ENCODE data around the gene OPA3.

OPA3 gene

GRCh38 chr19:45593520-45593919 is 8.9 kb upstream of the OPA3 start:
- H3K9me3 ChIP-seq (ENCODE audit: control insufficient read depth, insufficient read depth, low read length), result no peaks in the 10 kb centered on the region
- peaks cover 9% of the 10 kb centered on the region for H3K4me1 ChIP-seq (ENCODE audit: control insufficient read depth, insufficient read depth, low read length)
- peaks cover 36% of the 10 kb centered on the region for H3K27me3 ChIP-seq (ENCODE audit: control insufficient read depth, insufficient read depth, low read length)
- H3K4me3 ChIP-seq (ENCODE audit: low read depth, low read length), result no peak overlapping the region
- no peak overlapping the region for H3K9ac ChIP-seq (ENCODE audit: low read depth, low read length)
- H3K36me3 ChIP-seq (ENCODE audit: control insufficient read depth, insufficient read depth, low read length), result no peaks in the 10 kb centered on the region

GRCh38 chr19:45592366-45592765 is 7.8 kb upstream of the OPA3 start:
- Histone ChIP-seq H3K4me1 (ENCODE audit: control insufficient read depth, insufficient read depth, low read length) (peaks cover 5% of the 10 kb centered on the region), H3K9me3 (ENCODE audit: control insufficient read depth, insufficient read depth, low read length) (no peaks in the 10 kb centered on the region), H3K4me3 (ENCODE audit: low read depth, low read length) (no peak overlapping the region), H3K9ac (ENCODE audit: low read depth, low read length) (no peak overlapping the region), H3K36me3 (ENCODE audit: control insufficient read depth, insufficient read depth, low read length) (no peaks in the 10 kb centered on the region), H3K27me3 (ENCODE audit: control insufficient read depth, insufficient read depth, low read length) (peaks cover 29% of the 10 kb centered on the region)

GRCh38 chr19:45591638-45592005 is 7.0 kb upstream of the OPA3 start:
- no peak overlapping the region for H3K9ac ChIP-seq (ENCODE audit: low read depth, low read length)
- H3K4me3 ChIP-seq (ENCODE audit: low read depth, low read length), result no peak overlapping the region
- H3K27me3 ChIP-seq (ENCODE audit: control insufficient read depth, insufficient read depth, low read length), result peaks cover 29% of the 10 kb centered on the region

GRCh38 chr19:45591004-45591637 is 6.5 kb upstream of the OPA3 start:
- peak overlapping the region; percentile 47 for H3K9ac ChIP-seq (ENCODE audit: low read depth, low read length)
- peaks cover 29% of the 10 kb centered on the region for H3K27me3 ChIP-seq (ENCODE audit: control insufficient read depth, insufficient read depth, low read length)
- H3K36me3 ChIP-seq (ENCODE audit: control insufficient read depth, insufficient read depth, low read length), result no peaks in the 10 kb centered on the region
- peaks cover 2% of the 10 kb centered on the region for H3K4me1 ChIP-seq (ENCODE audit: control insufficient read depth, insufficient read depth, low read length)
- H3K4me3 ChIP-seq (ENCODE audit: low read depth, low read length), result peak overlapping the region; percentile 13
- H3K9me3 ChIP-seq (ENCODE audit: control insufficient read depth, insufficient read depth, low read length), result no peaks in the 10 kb centered on the region

More at GRCh38 chr19:45591638-45592005, 7.0 kb upstream of the OPA3 start:
- no peaks in the 10 kb centered on the region for H3K9me3 ChIP-seq (ENCODE audit: control insufficient read depth, insufficient read depth, low read length)
- peaks cover 2% of the 10 kb centered on the region for H3K4me1 ChIP-seq (ENCODE audit: control insufficient read depth, insufficient read depth, low read length)
- no peaks in the 10 kb centered on the region for H3K36me3 ChIP-seq (ENCODE audit: control insufficient read depth, insufficient read depth, low read length)

GRCh38 chr19:45590300-45591003 is 5.8 kb upstream of the OPA3 start:
- H3K4me3 ChIP-seq (ENCODE audit: low read depth, low read length), result no peak overlapping the region
- H3K4me1 ChIP-seq (ENCODE audit: control insufficient read depth, insufficient read depth, low read length), result peaks cover 2% of the 10 kb centered on the region
- peaks cover 29% of the 10 kb centered on the region for H3K27me3 ChIP-seq (ENCODE audit: control insufficient read depth, insufficient read depth, low read length)
- H3K9me3 ChIP-seq (ENCODE audit: control insufficient read depth, insufficient read depth, low read length), result no peaks in the 10 kb centered on the region
- no peak overlapping the region for H3K9ac ChIP-seq (ENCODE audit: low read depth, low read length)
- no peaks in the 10 kb centered on the region for H3K36me3 ChIP-seq (ENCODE audit: control insufficient read depth, insufficient read depth, low read length)

- Histone ChIP-seq H3K4me1 (ENCODE audit: control insufficient read depth, insufficient read depth, low read length) (peaks cover 2% of the 10 kb centered on the region), H3K9me3 (ENCODE audit: control insufficient read depth, insufficient read depth, low read length) (no peaks in the 10 kb centered on the region), H3K36me3 (ENCODE audit: control insufficient read depth, insufficient read depth, low read length) (no peaks in the 10 kb centered on the region), H3K4me3 (ENCODE audit: low read depth, low read length) (no peak overlapping the region), H3K9ac (ENCODE audit: low read depth, low read length) (no peak overlapping the region), H3K27me3 (ENCODE audit: control insufficient read depth, insufficient read depth, low read length) (peaks cover 29% of the 10 kb centered on the region)
Measured at GRCh38 chr19:45589768-45590167, 5.2 kb upstream of the OPA3 start.

GRCh38 chr19:45587873-45588272 is 3.3 kb upstream of the OPA3 start:
- Histone ChIP-seq H3K9me3 (ENCODE audit: control insufficient read depth, insufficient read depth, low read length) (no peaks in the 10 kb centered on the region), H3K9ac (ENCODE audit: low read depth, low read length) (no peak overlapping the region), H3K27me3 (ENCODE audit: control insufficient read depth, insufficient read depth, low read length) (peaks cover 29% of the 10 kb centered on the region), H3K4me1 (ENCODE audit: control insufficient read depth, insufficient read depth, low read length) (peaks cover 4% of the 10 kb centered on the region), H3K36me3 (ENCODE audit: control insufficient read depth, insufficient read depth, low read length) (no peaks in the 10 kb centered on the region), H3K4me3 (ENCODE audit: low read depth, low read length) (no peak overlapping the region)

GRCh38 chr19:45585158-45585577 is 566 bp upstream of the OPA3 start:
- Histone ChIP-seq H3K4me3 (ENCODE audit: low read depth, low read length) (peak overlapping the region; percentile 92), H3K9ac (ENCODE audit: low read depth, low read length) (no peak overlapping the region), H3K36me3 (ENCODE audit: control insufficient read depth, insufficient read depth, low read length) (no peaks in the 10 kb centered on the region), H3K27me3 (ENCODE audit: control insufficient read depth, insufficient read depth, low read length) (peaks cover 4% of the 10 kb centered on the region), H3K4me1 (ENCODE audit: control insufficient read depth, insufficient read depth, low read length) (peaks cover 2% of the 10 kb centered on the region), H3K9me3 (ENCODE audit: control insufficient read depth, insufficient read depth, low read length) (no peaks in the 10 kb centered on the region)

GRCh38 chr19:45581576-45581975 is 3.0 kb downstream of the OPA3 start:
- Histone ChIP-seq H3K9ac (ENCODE audit: low read depth, low read length) (no peak overlapping the region), H3K36me3 (ENCODE audit: control insufficient read depth, insufficient read depth, low read length) (no peaks in the 10 kb centered on the region), H3K9me3 (ENCODE audit: control insufficient read depth, insufficient read depth, low read length) (no peaks in the 10 kb centered on the region), H3K27me3 (ENCODE audit: control insufficient read depth, insufficient read depth, low read length) (no peaks in the 10 kb centered on the region), H3K4me1 (ENCODE audit: control insufficient read depth, insufficient read depth, low read length) (peaks cover 15% of the 10 kb centered on the region), H3K4me3 (ENCODE audit: low read depth, low read length) (no peak overlapping the region)

- Histone ChIP-seq H3K9me3 (ENCODE audit: control insufficient read depth, insufficient read depth, low read length) (no peaks in the 10 kb centered on the region), H3K4me1 (ENCODE audit: control insufficient read depth, insufficient read depth, low read length) (peaks cover 15% of the 10 kb centered on the region), H3K9ac (ENCODE audit: low read depth, low read length) (no peak overlapping the region)
Measured at GRCh38 chr19:45578861-45579260, 5.7 kb downstream of the OPA3 start.

GRCh38 chr19:45577111-45577905 is 7.3 kb downstream of the OPA3 start:
- Histone ChIP-seq H3K9ac (ENCODE audit: low read depth, low read length) (no peak overlapping the region), H3K4me1 (ENCODE audit: control insufficient read depth, insufficient read depth, low read length) (peaks cover 14% of the 10 kb centered on the region), H3K4me3 (ENCODE audit: low read depth, low read length) (no peak overlapping the region), H3K27me3 (ENCODE audit: control insufficient read depth, insufficient read depth, low read length) (no peaks in the 10 kb centered on the region), H3K36me3 (ENCODE audit: control insufficient read depth, insufficient read depth, low read length) (no peaks in the 10 kb centered on the region), H3K9me3 (ENCODE audit: control insufficient read depth, insufficient read depth, low read length) (no peaks in the 10 kb centered on the region)

More at GRCh38 chr19:45578861-45579260, 5.7 kb downstream of the OPA3 start:
- H3K27me3 ChIP-seq (ENCODE audit: control insufficient read depth, insufficient read depth, low read length), result no peaks in the 10 kb centered on the region
- no peak overlapping the region for H3K4me3 ChIP-seq (ENCODE audit: low read depth, low read length)
- no peaks in the 10 kb centered on the region for H3K36me3 ChIP-seq (ENCODE audit: control insufficient read depth, insufficient read depth, low read length)
